AG20443 (cell line): ENCODE data around the gene OCA2.

Experiments
- DNase-seq: peaks from one replicate; pipeline ENCODE4 v3.0.0; 2012; ENCODE audit warnings: low spot score, mixed read lengths

Gene OCA2

DNA sequence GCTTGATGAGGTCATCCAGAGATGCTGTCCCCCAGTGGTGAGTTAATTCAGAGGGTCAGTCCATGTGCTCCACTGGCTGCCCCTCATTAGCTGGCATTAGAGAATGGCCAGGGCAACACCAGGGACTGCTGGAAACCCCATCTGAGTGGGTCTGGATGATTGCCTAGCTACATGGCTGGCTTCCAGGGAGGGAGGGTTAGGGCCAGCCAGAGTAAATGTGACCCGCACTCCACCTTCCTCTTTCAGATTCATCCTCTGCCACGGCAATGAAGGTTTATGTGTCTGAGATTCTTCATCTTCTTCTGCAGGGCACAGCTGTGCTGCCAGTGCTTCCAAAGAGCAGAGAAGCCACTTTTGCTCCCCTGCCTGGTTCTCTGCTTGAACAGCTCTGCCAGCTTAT, 391.9 kb downstream of the OCA2 start:
- no peak for DNase-seq

DNA sequence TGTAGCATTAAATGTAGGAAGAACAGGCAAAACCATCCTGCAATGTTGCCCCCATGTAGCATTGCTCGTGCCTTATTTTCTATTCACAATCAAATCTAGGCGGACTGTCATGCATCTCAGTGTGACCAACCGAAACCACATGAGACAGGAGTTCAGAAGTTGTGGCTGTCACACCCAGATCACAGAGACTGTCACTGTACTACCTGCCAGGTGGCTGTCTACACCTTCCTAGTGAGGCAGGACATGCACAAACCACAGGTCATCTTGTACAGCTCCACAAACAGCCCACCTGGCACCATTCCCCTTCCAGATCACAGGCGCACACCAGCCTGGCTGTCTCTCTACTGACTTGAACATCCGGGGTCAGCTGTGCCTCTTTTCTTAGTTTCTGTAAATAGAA, 392.8 kb downstream of the OCA2 start:
- no peak for DNase-seq

- DNase-seq: no peak
Observed at GRCh38 chr15:27705056-27705455, 394.1 kb downstream of the OCA2 start.
